Activated T-cell treated with anti-CD3 and anti-CD28 coated beads for 1 hour (primary cell): Measurements from ENCODE around the gene RASA3.

Experiments
- DNase-seq: peaks from one replicate; pipeline ENCODE4 v3.0.0-alpha.2; 2020; ENCODE audit warnings: low read depth

Gene RASA3

GRCh38 chr13:113981194-113981605 is 151.2 kb downstream of the RASA3 start:
- no peak for DNase-seq

- DNase-seq, result no peak
Observed at GRCh38 chr13:113980489-113981064, 151.8 kb downstream of the RASA3 start.

GRCh38 chr13:113979791-113980471 is 152.5 kb downstream of the RASA3 start:
- DNase-seq, result no peak

GRCh38 chr13:113978741-113979481 is 153.5 kb downstream of the RASA3 start:
- no peak for DNase-seq

- no peak for DNase-seq
Observed at GRCh38 chr13:113977976-113978375, 154.4 kb downstream of the RASA3 start.

- DNase-seq, result no peak
Observed at GRCh38 chr13:113976711-113977684, 155.4 kb downstream of the RASA3 start.

- DNase-seq, result no peak
Observed at GRCh38 chr13:113975416-113975815, 157.0 kb downstream of the RASA3 start.

GRCh38 chr13:113974304-113975281 is 157.8 kb downstream of the RASA3 start:
- DNase-seq, result no peak

GRCh38 chr13:113973218-113974164 is 158.9 kb downstream of the RASA3 start, which contains the start of gene C13orf46:
TSS of gene C13orf46 (minus strand) at chr13:113974076. CDS start at chr13:113973997, 79 bp downstream.
- DNase-seq, result no peak

GRCh38 chr13:113972451-113973217 is 159.8 kb downstream of the RASA3 start:
- DNase-seq, result no peak

GRCh38 chr13:113971471-113972231 is 160.8 kb downstream of the RASA3 start:
- no peak for DNase-seq

- DNase-seq, result no peak
Observed at GRCh38 chr13:113970810-113971470, 161.5 kb downstream of the RASA3 start.

GRCh38 chr13:113969973-113970611 is 162.3 kb downstream of the RASA3 start:
- no peak for DNase-seq

GRCh38 chr13:113969311-113969972 is 163.0 kb downstream of the RASA3 start:
- no peak for DNase-seq

- DNase-seq, result no peak
Observed at GRCh38 chr13:113968463-113969310, 163.7 kb downstream of the RASA3 start.
